Stimulated activated CD8-positive, alpha-beta memory T cell treated with anti-CD3 and anti-CD28 coated beads, Interleukin-12 subunit alpha, Interleukin-12 subunit beta, amount 100 ng/mL, for 24 hours (primary cell): ENCODE measurements around the gene GLDC.
"Not testable (repeated sequence)": the region's sequence is repeated elsewhere in the genome, so short reads cannot be mapped to it uniquely, and the experiment has no call there.

Source experiments
- DNase-seq: peaks from one replicate; pipeline ENCODE4 v3.0.0-alpha.2; 2020; ENCODE audit errors: extremely low read depth

Gene GLDC

DNA sequence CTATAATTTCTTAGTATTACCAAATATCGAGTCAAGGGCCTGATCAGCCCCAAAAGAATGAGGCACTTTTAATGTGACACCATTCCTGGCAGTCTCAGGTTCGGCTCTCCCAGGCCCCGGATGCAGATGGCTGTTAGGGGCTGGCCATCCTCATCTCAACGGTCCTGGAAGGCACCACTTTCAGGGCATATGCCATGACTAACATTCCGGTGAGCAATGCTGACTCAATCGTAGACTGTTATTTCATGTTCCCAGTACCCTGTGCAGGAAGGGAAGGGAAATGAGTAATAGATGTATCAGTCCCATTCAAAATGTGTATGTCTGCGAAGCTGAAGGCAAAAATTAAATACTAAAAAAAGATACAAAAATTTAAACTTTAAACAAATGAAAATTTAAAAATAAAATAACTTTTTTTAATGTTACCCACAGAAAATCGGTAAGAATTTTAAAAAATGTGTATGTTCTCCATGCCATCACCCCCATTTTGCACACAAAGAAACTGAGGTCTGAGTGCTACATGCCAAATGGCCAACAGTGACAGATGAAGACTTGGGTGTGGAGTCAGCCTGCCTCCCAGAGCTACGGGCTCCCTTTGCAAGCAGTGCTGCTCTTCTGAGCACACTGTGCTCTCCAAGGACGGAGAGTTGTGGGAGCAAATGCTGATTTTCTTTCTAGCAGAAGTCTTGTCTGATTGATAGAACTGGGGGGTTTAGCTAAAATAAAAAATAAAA lies 79.0 kb downstream of the GLDC start:
- no peak for DNase-seq

DNA sequence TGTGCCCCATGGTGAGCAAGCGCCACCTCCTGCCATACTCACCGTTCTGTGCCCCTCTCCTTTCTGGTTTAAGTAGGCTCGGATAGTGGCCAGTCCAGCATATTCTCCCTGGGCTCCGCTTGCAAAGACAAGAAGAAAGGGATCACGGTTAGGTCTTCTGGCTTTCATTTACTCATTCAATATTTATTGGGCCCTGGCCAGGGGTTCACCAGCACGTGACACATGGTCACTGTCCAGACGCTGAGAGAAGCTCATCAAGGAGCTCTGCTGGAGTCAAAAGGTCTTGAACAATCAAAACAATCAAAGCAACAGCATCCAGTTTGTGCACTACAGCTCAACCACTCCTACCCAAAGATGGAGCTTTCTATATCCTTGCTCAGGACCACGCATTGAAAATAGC lies 80.2 kb downstream of the GLDC start:
- DNase-seq: no peak

DNA sequence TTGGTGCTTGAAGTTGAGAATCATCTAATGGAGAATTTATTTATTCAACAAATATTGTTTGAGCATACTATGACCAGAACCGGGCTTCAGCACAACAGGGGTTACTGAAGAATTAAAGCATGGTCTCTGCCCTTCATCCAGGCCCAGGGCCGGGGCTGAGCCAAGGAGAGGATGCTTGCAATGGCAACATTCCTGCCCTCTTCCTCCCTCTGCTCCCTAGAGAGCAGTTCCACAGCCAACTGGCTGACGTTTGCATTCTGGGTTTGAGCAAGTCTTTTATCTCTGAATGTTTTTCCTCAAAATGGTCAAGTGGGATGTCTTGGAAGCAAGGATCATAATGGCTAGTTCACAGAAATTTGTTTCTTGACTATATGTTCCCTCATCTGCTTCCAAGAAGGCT lies 80.7 kb downstream of the GLDC start:
- no peak for DNase-seq

DNA sequence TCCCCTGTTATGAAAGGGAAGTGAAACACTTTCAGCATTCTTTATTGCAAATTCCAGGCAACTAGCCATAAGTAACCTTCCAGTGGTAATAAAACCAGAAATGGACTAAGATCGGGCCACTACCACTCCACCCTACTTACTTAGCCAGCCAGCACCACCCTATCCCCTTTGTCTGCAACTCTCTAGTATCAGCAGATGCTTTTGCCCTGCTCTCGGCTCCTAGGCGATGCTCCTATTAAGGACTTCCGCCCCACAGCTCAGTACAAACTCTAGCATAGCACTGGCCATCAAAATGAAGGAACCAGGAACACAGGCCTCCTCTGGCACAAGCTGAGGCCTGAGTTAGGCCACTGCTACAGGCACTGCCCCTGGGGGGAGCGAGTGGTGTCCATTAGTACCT lies 81.2 kb downstream of the GLDC start:
- no peak for DNase-seq

DNA sequence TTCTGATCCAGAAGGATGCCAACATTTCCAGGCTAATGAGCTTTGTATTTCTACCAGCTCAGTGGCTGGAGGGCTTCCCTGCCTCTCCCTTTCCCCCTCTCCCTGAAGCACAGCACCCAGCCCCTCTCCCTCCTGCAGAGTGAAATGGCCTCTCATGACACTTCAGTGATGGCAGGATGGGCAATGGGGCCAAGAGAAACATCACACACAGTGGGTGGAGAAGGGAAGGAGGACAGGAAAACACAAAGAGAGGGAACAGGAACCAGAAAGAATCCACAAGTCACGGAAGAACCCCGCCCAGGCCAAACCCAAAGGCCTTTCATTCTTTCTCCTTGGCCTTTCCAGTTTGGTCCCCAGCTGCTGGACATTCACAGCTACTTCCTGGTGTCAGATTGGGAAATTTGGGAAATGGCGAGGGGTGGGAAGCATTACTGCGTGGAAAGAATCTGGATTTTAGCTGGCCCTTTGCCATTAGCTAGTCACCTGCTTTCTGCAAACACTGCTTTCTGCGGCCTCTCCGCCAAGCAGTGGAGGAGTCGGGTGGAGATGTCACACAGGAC lies 82.6 kb downstream of the GLDC start:
- no peak for DNase-seq

DNA sequence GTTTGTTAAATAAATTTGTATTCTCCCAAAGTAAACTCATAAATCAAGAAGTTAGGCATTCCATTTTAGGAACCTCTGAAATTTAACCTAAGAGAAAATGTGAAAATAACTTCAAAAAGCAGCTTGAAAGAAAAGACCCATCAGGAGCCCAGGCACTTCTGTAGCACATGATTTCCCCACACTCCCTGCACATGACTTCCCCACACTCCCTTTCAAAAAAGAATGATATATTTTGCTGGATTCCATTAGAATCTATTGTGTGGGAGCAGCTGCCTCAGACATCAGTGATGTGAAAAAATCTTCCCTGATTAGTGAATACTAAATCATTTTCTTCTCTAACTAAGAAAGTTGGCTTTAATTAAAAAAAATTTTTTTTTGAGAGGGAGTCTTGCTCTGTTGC lies 83.3 kb downstream of the GLDC start:
- DNase-seq: no peak

DNA sequence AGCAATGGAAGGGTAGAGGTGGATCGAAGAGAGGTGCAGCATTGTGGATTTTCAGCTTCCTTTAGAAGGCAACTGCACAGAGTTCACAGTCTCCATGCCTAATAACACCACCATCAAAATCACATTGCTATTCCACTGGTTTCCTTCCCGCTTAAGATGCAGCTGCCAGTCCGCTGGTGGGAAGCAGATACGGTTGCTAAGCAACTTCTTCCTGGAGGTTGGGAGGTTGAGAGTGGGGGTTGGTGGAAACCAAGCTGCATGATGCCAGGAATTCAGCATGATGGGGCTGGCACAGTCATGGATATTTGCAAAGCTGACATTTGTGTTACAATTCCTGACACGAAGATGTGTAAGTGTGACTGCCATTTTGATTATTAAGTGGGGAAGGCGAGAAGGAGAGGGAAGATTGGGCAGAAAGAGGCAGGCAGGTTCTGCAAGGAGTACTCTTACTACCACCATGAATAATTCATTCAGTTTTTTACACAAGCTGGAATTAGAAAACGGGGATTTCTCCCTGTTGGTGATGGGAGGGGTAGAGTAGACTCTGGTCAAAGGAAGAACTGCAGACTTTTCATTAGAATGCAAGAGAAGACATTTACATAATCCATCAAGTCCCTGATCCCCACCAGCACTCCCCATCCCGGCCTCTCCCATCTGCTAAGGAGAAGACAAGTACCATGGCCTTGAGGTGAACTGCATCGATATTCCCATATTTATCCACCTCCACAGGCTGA lies 87.5 kb downstream of the GLDC start:
- no peak for DNase-seq

DNA sequence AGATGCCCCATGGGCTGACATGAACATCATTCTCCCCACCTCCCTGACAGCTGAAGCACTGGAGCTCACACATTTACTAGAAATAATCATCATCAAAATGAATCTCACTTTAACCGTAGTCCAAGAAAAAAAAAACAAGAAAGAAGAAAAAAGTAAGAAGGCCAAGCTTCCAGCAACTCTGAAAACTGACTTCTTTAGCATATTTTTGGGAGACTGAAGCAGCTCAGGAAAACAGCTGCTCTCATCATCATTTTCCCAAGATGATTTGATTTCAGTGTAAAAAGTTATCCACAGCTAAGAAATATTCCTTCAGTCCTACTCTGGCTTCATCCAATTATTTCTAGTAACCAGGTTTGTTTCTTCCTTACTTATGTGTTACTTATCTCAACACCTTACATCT lies 91.7 kb downstream of the GLDC start:
- no peak for DNase-seq

DNA sequence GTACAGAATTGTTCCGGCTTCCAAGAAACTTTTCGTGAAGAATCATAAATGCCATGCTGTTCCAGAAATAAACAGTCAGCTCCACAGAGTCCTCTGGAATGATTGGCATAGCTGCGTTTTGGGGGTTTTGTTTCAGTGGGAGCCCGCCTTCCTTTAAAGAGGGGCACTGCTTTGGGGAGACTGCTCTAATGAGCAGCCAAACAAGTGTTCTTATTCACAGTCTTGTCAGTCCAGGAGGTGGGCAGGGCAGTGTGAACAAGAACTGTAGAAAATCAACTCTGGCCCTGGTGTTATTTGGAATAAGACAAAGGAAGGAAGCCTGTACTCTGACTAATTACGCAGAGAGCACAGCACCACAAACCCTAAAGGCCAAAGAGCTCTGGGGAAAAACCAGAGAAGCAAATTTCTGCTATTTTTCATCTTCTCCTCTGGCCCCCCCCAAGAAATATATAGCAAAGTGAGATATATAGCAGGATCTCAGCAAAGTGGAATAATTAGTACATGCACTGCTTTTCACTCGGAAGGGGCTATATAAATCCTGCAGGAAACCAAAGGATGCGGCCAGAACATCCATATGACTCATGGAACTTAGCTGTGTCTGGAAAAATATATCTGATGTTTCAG lies 92.9 kb downstream of the GLDC start:
- DNase-seq: no peak

DNA sequence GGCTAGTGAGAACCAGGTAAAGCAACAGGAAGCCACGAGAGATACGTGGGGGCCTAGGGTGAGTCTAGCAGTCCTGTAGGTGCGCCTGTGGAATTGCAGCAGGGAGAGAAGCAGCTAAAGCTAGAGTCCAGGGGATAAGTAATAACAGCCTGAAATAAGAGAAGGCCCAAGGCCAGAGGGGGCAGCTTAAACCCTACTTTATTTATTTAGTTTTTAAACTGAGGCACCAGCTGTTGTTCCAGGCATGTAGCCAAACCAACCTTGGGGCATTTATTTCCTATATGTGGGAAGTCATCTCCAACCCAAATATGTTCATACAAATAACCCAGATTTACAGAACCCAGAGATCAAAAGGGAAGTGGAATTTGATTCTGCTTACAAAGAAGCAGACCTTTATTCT lies 93.5 kb downstream of the GLDC start:
- no peak for DNase-seq

DNA sequence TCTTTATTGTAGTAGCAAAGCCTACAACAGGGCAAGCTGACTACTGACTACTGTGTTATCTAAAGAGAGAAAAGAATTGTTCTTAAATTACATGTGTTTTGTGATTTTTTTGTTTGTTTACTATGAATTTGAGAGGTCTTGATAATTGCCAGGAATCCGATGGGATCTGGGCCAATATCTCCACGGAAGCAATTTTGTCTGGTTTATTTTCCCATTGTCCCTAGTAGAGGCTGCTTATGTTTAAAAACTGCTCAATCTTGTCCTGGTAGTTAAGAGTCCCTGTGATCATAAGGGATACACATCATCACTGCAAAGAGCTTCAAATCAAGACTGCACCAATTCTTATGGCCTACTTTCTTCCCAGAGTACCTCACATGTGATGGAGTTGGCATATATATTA lies 94.4 kb downstream of the GLDC start:
- no peak for DNase-seq

DNA sequence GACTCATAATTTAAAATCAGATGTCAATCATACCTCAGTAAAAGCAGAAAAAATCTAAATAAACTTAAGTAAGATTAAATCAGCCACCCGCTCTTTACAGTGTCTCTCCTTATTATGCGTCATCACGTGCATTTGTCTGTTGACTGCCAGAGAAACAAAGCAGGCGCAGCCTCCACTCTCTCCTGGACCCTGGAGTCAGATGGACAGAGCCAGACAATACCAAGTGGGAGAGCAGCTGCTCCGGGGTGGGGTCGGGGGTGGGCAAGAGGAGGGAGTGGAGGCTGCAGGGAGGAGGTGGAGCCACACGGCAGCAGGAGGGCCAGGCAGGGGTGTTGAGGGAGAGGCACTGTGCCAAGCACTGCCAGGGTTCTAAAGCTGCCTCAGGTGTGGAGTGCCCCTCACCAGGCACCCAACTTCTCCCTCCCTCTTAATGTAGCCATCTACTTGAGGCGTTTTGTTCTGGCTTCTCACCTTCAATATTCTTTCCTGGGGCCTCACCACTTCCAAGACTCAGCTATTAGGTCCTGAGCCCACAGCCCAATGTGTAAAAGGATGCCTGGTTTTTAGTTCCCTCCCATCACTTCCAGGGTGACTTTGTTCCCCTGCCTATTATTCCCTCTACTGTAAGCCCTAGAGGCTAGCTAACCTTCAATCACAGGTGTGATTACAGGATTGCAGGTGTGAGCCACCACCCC lies 96.3 kb downstream of the GLDC start:
- no peak for DNase-seq

DNA sequence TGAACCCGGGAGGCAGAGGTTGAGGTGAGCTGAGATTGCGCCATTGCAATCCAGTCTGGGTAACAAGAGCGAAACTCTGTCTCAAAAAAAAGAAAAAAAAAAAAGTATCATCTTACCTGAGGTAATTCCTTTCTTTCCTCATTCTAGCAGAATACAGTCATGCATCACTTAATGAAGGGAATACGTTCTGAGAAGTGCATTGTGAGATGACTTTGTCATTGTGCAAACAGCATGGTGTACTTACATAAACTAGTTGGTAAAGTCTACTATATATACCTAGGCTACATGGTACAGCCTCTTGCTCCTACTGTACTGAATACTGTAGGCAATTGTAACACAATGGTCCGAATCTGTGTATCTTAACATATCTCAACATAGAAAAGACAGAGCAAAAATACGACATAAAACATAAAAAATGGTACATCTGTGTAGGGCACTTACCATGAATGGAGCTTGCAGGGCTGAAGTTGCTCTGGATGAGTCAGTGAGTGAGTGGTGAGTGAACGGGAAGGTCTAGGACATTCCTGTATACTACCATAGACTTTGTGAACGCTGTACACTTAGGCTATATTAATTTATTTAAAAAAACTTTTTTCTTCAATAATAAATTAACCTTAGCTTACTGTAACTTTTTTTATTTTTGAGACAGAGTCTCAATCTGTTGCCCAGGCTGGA lies 100.4 kb downstream of the GLDC start:
- DNase-seq: no peak

DNA sequence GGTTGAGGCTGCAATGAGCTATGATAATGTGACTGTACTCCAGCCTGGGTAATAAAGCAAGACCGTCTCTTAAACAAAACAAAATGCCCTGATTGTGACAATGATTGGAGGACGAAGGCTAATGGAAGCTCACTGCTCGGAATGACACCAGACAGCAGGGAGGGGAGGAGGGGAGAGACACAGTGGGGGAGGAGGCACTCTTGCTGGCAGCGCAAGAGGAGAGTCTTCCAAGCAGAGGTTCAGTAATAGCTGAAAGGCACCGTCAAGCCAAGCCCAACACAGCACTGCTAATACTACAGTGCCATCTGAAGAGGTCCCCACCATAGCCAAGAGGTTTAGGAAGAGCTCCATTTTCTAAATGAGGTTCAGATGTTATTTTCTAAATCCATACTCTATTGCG lies 102.3 kb downstream of the GLDC start:
- DNase-seq: no peak

DNA sequence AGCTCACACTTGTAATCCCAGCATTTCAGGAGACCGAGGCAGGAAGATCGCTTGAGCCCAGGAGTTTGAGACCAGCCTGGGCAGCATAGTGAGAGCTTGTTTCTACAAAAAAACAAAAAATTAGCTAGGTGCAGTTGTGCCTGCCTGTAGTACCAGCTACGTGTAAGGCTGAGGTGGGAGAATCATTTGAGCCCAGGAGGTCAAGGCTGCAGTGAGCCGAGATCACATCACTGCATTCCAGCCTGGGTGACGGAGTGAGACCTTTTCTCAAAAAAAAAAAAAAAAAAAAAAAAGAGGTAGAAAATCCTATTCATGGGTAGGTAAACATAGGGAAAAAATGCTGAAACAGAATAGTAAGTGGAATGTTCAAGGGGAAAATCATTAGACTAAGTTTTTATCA lies 102.9 kb downstream of the GLDC start:
- DNase-seq: not testable (repeated sequence)

DNA sequence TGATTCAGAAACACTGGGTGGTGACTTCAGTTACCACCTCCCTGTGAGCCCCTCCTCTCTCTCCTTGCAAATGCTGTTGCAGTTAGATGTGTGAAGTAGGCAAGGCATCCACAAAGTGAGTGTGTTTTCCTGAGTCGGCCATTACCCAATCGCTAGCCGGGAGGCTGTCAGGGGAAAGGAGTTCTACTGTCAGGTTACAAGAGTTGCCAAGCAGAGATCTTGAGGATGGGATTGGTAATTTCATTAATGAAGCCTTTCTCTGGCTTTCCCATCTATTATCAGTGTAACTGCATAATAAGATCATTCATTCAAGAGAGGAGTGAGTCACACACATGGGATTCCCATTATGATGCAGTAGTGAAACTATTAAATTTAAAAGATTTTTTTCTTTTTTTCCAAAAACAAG lies 106.9 kb downstream of the GLDC start:
- no peak for DNase-seq

DNA sequence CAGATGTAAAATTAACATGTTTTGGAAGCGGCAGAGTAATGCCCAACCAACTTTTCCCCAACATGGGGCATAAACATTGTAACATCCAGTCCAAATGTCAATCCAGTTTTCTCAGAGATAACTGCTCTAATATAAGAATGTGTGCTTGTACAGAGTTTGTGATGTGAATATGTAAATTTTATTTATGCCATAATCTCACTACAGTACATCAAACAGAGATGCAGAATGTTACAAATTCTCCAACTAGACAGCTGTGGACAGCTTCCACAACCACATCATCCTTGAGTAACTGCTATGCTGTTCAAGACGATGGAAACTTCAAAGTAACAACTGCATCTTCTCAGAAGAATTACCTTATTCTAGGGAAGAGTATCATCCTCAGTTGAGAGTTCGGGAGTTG lies 109.9 kb downstream of the GLDC start:
- DNase-seq: no peak

DNA sequence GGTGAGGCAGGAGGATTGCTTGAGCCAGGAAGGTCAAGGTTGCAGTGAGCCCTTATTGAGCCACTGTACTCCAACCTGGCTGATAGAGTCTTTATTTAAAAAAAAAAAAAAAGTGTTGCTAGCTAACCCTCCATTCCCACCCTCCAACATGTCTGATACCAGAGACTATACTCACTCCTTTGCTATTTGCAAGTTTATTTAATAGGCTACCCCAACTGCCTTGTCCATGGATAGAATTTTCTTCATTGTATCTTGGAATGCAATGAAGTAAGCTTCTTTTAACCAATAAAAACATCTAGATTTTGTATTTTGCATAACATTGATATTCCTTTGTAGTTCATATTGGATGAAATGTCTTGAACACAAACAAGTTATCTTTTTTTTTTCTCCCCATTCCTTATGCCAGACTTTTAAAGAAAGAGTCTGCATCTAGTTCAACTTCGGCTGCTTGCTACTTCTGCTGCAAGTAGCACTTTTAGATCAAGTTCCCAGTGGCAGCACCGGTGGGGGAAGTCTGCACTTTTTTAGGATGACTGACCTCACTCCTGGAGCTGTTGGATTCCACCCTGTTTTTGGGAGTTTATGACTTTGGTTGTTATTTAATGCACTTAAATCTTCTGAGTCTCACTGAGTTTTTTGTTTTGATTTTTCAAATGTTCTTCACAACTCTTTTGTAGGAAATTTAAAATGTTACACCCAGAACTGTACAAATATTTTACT lies 120.0 kb downstream of the GLDC start:
- DNase-seq: no peak

DNA sequence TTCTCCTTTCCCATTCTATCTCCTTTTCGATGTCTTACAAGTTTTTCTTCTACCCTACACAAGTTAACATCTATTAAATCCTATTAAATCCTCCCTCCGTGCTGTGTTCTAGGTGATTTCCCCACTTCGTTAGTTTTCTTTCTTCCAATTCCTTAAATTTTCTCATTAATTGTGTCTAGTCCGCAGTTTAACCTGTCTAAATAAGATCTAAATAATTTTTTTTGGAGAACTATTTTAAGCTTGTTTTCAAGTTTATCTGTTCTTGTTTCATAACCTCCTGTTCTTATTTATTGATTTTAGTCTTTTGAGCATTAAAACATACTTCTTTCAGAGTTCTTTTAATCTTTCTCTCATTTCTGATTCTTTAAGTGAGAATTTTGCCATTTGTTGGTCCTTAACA lies 123.3 kb downstream of the GLDC start:
- DNase-seq: no peak

DNA sequence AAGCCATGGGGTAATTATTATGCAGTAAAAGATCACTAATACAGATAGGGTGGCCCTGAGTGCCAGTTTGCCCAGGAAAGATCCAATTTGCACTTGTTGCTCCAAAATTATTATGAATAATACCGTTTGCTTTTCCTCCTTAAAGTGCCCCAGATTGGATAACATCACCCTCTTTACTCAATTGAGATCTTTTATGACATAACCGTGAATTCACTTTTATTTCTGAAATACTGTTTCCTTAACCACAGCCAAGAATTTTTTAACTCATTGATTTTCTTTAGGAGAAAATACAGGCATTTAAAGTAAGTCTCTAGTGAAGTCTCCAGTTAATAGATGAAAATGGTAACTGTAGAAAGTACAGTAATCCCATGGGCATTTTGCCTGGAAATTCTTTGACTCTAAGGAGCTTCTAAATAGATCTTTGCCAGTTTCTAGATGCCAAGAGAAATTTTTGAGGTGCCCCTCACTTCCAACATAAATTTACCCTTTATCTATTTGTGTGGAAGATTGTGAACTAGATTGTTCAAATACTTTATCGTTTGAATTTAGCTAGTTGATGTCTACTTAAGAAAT lies 133.4 kb downstream of the GLDC start:
- DNase-seq: no peak

DNA sequence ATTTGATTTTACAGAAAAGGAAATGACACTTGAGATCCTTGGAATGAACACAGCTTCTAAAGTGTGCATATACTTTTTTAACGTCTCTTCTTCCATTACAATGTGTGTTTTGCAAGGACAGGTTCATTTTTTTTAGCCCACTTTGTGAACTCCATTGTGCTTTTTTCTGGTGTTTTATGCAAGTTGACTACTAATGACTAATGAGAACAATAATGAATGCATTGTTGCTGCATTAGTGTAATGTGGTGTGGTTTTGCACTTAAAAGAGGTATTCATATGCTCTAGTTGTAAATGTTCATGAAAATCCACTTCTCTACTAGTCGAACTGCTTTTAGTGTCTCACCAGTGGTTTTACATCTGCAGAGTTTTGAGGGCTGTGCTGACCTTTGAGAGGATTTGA lies 139.0 kb downstream of the GLDC start:
- no peak for DNase-seq
